ENCODE data around the gene PRRG2. TPM values are rescaled to one million over a fixed set of nuclear protein-coding genes. Genes with fewer than 3 reads are reported as not detected.

The PRRG2 gene
- total RNA-seq, 1 experiment from 2014 or later, result 3.3 TPM

DNA sequence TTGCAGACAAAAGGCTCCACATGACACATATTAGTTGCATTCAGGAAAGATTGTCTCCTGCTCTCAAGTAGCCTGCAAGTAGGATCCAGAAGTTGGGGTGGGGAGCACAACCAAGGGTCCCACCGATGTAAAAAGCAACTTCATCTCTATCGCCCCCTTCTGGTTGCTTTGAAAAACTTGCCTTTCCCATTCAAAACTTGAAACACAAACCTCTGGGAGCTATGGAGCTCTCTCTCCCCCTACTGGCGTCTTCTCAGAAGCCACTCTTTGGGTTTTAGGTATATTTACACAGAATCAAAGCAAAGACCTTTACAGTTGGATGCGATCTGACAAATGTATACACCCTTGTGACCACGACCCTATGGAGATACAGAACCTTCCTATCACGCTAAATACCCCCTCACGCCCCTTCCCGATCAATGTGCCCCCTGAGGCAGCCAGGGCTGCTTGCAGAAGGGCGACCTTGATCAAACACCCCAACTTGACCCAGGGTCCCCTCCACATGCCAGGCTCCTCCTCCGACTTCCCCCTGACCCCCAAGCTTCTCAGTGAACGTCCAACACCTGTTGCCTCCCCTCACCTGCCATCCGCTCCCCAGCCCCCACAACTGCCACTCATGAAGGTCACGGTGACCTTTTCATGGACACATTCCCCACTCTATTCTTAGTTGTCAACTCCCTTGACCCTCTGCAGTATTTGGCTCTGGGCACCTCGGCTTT is 10.8 kb upstream of the PRRG2 start:
- Histone ChIP-seq H3K4me2 (ENCODE audit: insufficient read depth, insufficient read length, low read length) (no peak overlapping the region), H3K79me2 (ENCODE audit: insufficient read depth, low read length) (peaks cover 4% of the 10 kb centered on the region; the same call in 1 of the 2 replicates)
- WGBS (ENCODE audit: extremely low coverage, insufficient read length, low lambda C conversion rate), result no CpG with 5 or more reads among the region's 14 CpGs

More for the DNA sequence above, 10.8 kb upstream of the PRRG2 start:
- no peak overlapping the region for H2BK15ac ChIP-seq (ENCODE audit: low read depth, low read length)
- H2AK5ac ChIP-seq (ENCODE audit: insufficient read length, low read length), result no peak overlapping the region
- H3K23me2 ChIP-seq (ENCODE audit: insufficient read length, low read depth, low read length, poor library complexity, severe bottlenecking), result no peaks in the 10 kb centered on the region
- Mint-ChIP-seq H3K4me1 (peaks cover 11 to 15% of the 10 kb centered on the region in 2 experiments), H3K27ac (peak overlapping the region; percentile 57 to 91 (median 86); a peak in 6 of 7 replicates), H3K9me3 (no peaks in the 10 kb centered on the region), H3K27me3 (ENCODE audit: low read depth) (no peaks in the 10 kb centered on the region), H3K36me3 (ENCODE audit: insufficient read depth in 1 of 3, low read depth in 3 of 3) (peaks cover 1 to 19% (median 7%) of the 10 kb centered on the region in 3 experiments; a peak in 6 of 7 replicates), H3K4me3 (peak overlapping the region in 1 of 2 experiments; percentile 29; a peak in 1 of 5 replicates)
- no peak overlapping the region for H4K8ac ChIP-seq (replicated peaks; ENCODE audit: insufficient read length, low read depth, low read length)
- no peak overlapping the region for H3K4ac ChIP-seq (ENCODE audit: low read depth, low read length)
- no peak overlapping the region for H4K5ac ChIP-seq (ENCODE audit: insufficient read length, low read depth, low read length)
- peak; percentile 73 for DNase-seq
- H3K9ac ChIP-seq (ENCODE audit: extremely low read depth, insufficient read length, low read length), result no peak overlapping the region
- no peak overlapping the region for H3K23ac ChIP-seq (ENCODE audit: insufficient read length, low read depth, low read length)
- H2BK120ac ChIP-seq (ENCODE audit: low read depth, low read length, poor library complexity, severe bottlenecking), result no peak overlapping the region
- no peak overlapping the region for H4K91ac ChIP-seq (ENCODE audit: insufficient read length, low read depth, low read length)
- H2BK20ac ChIP-seq (ENCODE audit: low read depth, low read length, poor library complexity, severe bottlenecking), result no peak overlapping the region
- H3K9me3 ChIP-seq (ENCODE audit: control insufficient read depth, low read depth, low read length), result no peaks in the 10 kb centered on the region
- H3K14ac ChIP-seq (ENCODE audit: insufficient read depth, low read length), result no peak overlapping the region
- H3K27ac ChIP-seq (ENCODE audit: insufficient read length, low read depth, low read length), result no peak overlapping the region
- no peak overlapping the region for H2BK12ac ChIP-seq (ENCODE audit: insufficient read length, low read depth, low read length)
- H2BK5ac ChIP-seq (ENCODE audit: insufficient read length, low read length), result no peak overlapping the region
- no peak overlapping the region for H3T11ph ChIP-seq (ENCODE audit: low read length)
- no peaks in the 10 kb centered on the region for H3K27me3 ChIP-seq (ENCODE audit: insufficient read depth, low read length)
- TF ChIP-seq, protein P1, sequence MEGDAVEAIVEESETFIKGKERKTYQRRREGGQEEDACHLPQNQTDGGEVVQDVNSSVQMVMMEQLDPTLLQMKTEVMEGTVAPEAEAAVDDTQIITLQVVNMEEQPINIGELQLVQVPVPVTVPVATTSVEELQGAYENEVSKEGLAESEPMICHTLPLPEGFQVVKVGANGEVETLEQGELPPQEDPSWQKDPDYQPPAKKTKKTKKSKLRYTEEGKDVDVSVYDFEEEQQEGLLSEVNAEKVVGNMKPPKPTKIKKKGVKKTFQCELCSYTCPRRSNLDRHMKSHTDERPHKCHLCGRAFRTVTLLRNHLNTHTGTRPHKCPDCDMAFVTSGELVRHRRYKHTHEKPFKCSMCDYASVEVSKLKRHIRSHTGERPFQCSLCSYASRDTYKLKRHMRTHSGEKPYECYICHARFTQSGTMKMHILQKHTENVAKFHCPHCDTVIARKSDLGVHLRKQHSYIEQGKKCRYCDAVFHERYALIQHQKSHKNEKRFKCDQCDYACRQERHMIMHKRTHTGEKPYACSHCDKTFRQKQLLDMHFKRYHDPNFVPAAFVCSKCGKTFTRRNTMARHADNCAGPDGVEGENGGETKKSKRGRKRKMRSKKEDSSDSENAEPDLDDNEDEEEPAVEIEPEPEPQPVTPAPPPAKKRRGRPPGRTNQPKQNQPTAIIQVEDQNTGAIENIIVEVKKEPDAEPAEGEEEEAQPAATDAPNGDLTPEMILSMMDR (conservative IDR thresholded peaks at IDR 0.05), result peak; percentile 100
- H3K79me1 ChIP-seq (ENCODE audit: insufficient read depth, low read depth, low read length, poor library complexity, severe bottlenecking), result no peaks in the 10 kb centered on the region
- H3K4me1 ChIP-seq (ENCODE audit: insufficient read depth, low read length), result no peaks in the 10 kb centered on the region
- H2AFZ ChIP-seq (ENCODE audit: low read length), result no peak overlapping the region
- no peak overlapping the region for H3K56ac ChIP-seq (ENCODE audit: insufficient read length, low read depth, low read length)
- H3K18ac ChIP-seq (ENCODE audit: insufficient read length, low read depth, low read length), result no peak overlapping the region
- no peaks in the 10 kb centered on the region for H4K20me1 ChIP-seq (ENCODE audit: control insufficient read depth, insufficient read depth, insufficient read length)

Data from H9 (cell line).